LHCN-M2 (cell line): ENCODE measurements around the gene TMEM235. TPM values are rescaled to one million over a fixed set of nuclear protein-coding genes. Genes with fewer than 3 reads are reported as not detected.

ENCODE experiments used
- DNase-seq: peaks from one replicate; pipeline ENCODE4 v3.0.0-alpha.2; 2012; ENCODE audit warnings: low read depth
- total RNA-seq: library from RNA; depleted of rRNA; stranded (reverse); fragments of >200 nt; gene quantifications from 2 replicates; pipeline ENCODE4 v1.2.3, GENCODE V29; 2014

The TMEM235 gene
- total RNA-seq, 1 experiment from 2014 or later, result not detected

DNA sequence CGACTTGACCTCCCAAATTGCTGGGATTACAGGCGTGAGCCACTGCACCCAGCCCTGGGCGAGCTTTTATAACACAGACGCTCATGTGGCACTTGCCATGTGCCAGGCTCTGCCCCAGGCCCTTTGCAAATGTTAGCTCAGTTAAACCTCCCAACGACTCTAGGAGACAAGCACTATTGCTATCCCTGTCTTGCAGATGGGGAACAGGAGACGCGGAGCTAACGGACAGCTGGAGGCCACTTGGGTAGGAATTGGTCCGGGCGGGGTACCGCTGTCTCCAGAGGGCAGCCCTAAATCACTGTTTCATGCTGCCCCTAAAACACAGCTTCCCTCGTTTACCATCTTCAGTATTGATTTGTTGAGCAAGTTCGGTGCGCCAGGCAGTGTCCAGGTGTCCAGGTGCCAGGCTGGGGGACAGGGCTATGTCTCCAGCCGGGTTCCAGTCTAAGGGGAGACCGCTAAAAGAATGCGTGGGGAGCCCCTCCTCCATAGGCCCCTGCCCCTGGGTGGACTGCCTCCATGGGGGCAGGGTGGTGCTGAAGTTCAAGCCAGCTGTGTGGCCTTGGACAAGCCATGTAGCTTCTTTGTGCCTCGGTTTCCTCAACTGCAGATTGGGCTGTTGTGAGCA lies 23.7 kb downstream of the TMEM235 start:
- DNase-seq, result no peak

DNA sequence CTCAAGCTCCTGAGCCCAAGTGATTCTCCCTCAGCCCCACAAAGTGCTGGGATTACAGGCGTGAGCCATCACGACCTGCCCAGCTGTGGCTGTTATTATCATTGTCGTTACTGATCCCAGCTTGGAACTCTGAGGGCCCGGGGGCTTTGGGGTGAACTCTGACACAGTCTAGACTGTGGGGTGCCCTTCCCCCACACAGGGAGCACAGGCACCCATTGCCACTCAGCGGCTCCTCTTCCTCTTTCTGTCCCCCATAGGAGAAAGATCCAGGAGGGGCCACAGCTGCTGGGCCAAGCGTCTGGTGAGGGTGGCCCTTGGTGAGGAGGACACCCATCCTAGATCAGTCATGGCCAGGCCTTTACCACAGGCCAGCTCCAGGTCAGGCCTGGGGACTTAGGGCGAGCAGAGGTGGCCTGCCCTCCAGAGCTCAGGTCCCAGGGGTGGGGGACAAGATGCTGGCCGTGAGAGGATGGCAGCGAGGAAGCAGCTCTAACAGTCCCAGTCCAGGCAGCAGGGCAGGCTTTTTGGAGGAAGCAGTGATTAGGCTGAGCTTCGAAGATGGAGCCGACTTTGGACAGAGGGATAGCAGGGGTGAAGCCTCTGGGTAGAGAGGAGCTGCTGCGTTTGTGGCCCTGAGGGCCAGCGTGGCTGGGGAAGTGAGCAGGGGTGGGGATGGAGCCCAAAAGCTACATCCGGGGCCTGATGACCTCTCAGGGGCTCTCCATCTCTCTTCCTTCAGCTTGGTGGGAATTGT lies 24.7 kb downstream of the TMEM235 start:
- no peak for DNase-seq

DNA sequence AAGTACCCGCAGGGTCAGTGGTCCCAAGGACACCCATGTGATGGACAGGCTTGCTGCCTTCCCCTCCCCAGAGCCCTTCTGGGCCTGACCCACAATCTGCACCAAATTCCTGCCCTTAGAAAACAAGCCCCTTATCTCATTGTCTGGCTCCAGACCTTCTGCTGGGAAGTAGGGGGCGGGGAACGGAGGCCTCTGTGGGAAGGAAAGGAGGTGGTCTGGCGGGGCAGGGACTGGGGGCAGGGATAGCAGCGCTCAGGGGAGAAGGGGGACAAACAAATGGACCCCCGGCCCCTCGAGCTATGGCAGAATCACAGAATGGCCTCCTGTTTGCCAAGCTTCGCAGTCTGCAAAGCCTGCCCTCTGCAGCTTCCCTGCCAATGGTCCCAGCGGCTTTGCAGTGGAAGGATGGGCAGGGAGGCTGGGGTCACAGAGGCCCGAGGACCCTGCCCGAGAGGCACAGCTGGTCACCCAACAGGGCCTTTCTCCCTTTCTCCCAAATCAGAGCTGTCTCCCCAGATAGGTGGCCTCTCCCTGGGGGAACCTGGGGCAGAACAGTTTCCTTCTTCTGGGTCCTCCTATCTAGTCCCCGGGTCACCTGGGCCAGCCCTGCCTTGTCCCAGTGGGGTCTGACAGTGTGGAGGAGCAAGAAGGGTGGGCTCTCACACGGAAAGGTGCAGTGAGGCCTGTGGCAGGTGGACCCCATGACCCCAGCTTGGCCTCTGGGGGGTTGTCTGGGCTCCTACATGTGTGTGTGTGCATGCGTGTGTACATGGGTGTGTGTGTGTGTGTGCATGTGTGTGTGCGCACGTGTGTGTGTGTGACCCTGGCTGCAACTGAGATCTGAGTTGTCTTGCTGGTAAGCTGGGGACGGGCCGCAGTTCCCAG lies 25.5 kb downstream of the TMEM235 start:
- no peak for DNase-seq

DNA sequence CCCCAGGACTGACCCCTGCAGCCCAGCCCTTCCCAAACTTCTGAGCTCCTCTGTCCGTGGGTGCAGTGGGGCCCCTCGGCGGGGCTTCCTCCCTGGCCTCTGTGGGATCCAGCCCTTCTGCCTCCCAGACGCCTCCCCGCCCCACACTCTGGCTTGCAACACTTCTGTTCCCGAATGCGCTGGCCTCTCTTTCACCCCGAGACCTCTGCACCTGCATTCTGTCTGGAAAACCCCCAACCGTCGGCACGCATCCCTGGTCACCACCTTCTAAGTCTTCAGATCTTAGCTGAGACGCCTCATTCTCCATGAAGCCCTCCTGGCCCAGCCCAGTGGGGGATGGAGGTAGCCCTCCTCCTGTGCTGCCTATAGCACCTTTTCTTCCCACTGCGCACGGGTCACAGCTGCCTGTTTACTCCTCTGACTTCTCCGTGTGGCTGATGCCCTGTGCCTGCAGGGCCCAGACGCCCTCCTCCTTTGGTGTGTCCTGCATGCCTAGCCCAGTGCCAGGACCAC lies 26.4 kb downstream of the TMEM235 start:
- no peak for DNase-seq

DNA sequence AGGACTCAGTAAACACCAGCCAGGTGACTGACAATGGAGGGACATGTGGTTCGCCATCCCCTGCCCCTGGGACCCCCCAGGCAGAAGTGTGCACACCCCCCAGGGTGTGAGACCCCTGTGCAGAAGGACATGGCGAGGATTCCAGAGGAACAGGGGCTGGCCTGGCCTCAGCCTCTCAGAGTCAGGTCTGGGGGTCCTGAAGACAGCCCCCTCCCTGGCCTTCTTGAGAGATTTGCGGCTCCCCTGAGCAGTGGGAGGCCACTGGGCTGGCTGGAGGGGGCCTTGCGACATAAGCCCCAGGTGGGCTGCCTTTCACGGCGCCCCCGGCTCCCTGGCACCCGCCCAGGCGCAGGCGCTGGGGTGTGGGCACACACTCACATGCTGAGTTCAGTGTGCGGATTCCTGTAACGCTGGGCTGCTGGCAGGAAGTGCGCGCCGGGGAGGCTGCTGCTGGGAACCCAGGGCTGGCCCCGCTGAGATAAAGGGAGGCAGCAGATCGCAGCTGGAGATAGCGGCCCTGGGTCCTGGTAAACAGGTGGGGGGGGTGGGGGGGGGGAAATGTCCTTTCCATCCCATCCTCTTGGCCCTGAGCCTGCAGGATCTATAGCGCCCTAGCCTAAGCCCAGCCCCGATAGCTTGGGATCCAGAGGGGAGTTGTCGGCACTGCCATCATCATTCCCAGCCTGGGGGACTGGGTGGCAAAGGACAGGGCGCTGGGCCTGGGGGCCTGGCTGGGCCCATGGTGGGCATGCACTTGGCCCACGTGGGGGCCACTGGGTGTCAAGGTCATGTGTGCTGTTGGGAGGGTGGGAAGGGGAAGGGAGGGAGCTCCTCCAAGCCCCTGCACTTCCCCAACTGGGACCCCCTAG lies 27.1 kb downstream of the TMEM235 start:
- DNase-seq, result no peak

DNA sequence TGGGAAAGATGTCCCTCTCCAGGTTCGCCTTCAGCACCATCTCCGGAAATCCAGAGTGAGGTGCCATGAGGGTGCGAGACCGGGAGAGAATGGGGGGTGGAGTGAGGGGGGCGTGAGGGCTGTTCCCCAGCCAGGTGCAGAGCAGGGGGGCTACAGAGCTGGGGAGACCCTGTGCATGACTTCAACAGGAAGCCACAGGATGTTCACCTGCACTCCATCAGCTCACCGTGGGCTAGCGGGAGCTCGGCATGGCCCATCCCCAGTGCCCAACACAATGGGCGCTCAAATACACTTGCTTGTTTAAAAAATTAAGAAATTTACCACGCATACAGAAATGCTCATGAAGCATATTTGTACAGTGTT lies 27.7 kb downstream of the TMEM235 start:
- DNase-seq, result no peak

DNA sequence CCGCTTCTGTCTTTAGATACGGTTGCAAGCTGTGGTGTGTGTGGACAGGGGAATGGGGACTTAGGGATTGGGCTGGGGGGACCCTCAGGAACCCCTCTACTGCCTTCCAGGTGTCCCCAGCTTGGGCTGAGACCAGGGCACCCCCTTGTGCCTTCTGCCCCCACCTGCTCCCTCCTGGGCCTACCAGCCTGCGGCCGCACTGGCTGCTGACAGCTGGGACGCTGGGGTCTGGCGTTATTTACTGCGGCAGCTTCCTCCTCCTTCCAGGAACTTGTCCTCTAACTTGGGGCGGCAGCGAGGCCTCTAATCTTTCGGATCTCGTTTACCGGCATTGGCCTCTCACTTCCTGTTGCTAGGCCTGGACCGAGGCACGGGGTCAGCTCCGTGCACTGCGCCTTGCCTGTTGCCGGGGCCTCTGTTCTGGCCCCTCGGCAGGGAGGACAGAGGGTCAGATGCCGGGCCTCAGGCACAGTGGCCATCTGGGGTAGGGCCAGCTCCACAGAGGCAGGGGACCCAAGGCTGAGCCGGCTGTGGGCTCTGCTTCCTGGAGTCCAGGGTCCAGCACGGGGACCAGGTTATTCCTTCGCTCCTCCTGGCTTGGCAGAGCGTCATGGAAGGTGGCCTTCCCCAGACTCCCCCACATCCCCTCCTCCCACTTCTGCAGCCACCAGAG lies 31.8 kb downstream of the TMEM235 start:
- DNase-seq, result no peak

DNA sequence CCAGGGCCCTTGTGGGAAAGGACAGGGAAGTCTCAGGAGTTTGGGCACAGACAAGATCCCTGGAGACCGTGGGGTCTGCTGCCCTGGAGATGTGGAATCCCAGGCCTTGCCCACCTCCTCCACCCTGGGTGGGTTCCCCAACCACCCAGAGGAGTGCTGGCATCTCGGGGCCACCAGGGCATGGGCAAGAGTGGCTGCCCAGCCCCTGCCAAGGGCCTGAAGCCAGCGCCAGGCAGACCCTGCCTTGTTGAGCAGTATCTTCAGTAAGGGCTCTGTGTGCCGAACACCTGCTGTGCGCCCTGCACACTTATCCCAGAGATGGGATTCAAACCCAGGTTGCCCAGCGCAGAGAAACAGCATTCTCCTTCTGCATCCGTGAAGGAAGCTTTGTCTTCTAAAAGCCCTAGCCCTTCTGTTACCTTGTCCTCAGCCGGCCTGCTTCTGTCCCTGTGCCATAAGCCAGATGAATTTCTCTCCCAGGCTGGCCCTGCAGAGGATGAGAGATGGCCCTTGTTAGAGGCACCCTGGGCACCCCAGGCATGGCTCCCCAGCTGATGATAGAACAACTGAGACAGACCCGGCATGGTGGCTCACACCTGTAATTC lies 32.4 kb downstream of the TMEM235 start:
- DNase-seq, result no peak

DNA sequence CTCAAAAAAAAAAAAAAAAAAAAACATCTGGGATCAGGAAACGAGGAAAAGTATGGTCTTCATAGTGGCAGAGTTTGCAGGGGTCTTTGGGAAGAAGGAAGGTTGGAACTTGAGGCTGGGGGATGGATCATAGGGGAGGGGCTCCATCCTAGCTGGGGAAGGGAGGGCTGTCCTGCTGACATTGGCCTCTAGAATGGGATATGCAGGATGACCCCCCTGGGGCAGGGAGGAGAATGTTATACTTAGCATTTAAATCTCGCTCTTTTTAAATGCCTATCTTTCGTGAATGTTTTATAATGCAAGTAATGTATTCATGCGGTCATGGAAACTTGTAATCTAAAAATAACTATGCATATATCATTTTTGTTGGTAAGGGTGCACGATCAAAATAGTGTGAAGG lies 33.2 kb downstream of the TMEM235 start:
- no peak for DNase-seq

DNA sequence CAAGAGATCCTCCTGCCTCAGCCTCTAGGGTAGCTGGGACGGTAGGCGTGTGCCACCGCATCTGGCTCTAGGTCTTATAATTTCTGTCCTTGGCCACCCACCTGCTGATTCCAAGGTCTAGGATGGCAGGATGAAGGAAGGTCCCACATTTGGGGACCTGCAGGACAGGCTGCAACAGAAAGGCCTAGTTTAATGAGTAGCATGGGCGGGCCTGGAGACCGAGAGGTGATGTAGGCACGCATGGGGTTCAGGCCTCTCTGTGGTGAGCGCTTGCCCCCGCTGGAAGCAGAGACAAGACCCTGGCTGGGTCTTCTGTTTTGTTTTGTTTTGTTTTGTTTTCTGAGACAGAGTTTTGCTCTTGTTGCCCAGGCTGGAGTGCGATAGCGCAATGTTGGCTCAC lies 33.7 kb downstream of the TMEM235 start:
- DNase-seq, result no peak

DNA sequence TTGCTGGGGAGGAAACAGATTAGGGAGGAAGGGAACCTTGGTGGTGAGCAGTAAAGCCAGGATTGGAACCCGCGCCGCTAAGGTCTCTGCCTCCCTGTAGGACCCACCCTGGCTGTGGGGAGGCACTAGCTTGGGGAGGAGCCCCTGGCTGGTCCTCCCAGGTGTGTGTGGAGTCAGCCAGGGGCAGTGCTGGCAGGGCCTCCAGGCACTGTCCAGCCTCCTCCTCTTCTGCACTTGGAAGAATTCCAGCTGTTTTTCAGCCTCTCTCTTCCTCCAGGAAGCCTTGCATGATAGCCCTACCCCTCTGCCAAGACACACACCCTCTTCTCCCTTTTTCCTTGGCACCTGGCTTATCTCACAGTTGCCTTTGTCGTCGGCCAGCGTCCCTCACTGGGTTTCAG lies 34.8 kb downstream of the TMEM235 start:
- no peak for DNase-seq

DNA sequence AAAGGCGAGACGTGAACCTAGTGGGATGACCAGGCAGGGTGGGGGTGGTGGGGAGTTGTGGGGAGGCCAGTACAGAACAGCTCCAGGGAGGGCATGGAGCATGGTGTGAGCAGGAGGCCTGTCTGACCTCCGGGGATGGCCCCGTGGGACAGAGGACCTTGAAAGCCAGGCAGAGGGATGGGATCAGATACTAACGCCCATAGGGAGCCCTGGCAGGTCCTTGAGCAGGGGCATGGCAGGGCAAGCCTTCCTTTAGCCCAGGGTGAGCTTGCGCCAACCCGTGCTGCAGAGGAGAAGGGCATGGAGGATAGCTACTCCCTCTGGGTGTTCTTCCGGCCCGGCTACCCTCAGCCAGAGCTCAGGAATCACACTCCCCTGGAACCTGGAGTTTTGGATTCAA lies 35.3 kb downstream of the TMEM235 start:
- DNase-seq, result no peak

DNA sequence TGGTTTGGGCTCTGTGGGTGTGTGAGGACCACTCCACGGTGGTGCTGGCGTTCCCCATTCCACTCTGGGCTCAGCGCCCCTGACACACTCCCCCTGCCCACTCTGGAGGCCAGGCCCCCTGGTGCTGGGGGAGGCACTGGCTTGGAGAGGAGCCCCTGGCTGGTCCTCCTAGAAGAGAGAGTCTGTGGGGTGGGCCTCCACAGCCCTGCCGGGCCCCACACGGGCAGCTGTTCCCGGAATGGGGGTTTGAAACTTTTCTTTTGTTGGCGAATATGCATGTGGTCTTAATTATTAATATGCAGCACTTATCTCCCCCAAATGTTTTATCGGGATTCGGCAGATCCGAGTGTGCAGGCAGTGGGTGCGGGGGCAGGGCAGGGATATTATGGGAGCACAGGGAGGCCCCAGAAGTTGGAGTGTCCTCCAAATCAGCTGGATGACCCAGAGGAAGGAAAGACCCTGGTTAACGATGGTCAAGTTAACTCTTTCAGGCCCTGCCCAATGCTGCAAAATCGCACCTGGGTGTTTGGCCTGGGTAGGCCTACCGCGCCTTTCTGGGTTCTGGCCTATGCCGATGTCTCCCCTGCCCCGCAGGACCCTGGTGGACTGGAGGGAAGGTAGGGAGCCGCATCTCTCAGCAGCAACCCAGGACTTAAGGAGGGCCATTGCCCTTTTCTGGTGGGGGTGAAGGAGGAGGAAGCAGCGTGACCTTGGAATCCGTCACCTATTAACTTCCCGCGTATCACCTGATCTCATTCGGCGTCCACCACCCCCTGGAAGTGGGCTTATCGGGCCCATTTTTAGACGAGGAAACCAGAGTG lies 36.0 kb downstream of the TMEM235 start:
- no peak for DNase-seq

DNA sequence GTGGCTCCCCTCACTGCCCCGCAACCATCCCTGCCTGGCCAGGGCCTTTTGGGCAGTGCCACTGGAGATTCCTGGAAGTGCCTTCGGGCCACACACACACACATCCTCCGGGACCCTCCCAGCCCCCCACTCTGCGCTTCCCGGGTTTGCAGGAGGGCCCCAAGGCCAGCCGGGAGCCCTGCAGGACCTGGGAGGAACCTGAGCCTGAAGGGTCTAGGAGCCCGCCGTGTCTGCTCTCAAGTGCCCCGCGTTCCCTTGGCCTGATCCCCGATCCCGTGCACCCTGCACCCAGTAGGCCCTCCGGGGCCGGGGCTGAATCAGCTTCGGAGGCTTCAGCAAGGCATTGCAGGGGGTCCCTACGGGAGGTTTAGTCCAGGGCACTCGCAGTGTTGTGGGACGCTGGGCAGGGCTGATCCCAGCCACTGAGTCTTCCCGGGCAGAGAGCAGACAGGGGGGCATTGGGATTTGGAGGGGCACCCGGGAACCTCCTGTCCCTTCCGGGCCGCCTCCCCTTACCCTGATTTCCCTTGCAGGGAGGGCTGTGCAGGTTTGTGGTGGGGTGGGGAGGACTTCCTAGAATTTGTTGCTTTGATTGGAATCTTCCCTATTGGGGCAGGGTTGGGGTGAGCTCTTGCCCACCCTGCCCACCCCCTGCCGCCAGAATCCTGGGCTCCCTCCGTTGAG lies 36.9 kb downstream of the TMEM235 start:
- no peak for DNase-seq

DNA sequence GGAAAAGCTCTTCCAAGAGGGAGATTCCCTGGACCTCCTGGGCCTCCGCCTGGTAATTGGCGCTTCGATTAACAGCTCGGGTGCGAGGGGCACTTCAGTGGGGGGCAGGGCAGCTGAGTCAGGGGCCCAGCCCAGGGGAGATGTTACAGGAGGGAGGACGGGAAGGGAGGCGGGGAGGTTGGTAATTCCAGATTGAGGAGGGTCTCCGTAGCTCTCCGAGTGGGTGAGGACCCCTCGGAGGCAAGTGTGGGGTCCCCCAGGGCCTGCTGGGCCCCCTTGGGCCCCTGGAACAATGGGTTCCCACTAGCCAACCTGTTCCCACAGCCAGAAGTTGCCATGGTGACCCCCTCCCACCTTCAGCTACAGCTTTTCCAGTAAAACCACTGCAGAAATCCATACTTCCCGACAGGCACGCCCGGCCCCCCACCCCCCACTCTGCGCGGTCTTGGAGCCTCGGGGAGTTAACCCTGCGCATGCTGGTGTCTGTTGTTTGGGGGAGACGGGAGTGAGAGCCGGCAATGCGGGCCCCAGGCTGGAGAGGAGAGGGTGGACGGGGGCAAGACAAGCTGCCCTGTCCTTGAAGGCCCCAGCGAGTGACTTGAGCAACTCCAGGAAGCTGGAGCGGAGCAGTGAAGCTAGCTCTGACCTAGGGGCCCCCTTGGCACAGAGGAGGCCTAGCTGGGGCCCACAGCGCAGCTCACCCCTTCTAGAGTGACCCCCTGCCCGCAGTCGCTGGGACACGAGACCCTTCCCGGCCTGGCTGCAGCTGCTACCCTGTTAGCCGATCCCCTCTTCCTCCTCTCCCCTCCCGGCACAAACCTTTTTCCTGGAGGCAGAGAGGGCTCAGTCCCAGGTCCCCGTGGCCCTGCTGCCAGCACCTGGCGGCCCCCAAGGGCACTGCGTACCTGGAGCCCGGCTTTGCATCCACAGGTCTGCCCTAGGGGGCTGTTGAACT lies 37.8 kb downstream of the TMEM235 start:
- no peak for DNase-seq

DNA sequence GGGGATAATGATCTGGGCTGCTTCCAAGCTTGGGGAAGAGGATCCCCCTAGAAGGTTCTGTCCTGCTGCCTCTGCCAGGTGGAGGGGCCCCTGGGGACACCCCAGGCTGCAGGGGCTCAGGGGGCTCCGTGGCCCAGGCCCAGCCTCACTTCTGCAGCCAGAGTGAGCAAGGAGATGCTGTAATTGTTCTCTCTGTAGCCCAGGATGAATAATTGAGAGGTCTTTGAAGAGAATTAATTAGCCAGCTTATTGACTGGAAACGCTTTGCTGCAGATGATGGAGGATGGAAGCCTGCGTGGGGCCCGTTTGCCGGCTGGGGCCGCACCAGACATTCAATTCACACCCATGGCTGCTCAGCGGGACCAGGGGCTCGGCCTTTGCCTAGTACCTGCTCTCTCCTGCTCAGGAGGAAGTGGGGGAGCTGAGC lies 38.5 kb downstream of the TMEM235 start:
- DNase-seq, result no peak

DNA sequence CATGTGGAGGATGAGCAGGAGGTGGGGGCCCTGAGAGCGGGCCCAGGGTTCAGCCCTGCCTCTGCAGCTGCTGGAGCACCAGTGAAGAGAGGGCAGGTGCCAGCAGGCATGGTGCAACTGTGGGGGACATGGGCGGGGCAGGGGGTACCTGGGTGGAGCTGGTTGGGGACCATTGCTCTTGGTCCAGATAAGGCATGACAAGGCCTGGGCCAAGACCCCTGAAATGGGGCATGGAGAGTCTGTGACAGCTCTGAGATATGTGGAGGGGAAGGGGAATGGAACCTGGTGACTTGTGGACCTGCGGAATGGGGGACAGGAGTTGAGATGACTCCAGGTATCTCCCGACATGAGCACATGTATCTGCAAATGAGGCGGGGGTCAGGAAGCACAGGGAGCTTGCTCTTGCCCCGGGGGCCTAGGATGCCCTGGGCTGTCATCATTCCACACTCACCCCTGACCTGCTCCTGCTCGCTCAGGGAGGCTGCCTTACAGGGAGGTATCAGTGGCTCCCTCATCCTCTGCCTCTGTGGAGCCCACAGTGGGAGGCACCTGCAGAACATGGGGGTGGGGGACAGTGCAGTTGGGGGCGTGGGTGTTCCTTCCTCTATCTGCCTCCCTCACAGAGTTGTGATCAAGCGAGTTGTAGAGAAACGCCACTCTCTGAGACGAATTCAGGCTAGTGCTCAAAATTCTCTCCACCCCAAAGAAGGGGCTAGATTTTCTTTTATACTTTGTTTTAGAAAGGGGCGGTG lies 40.2 kb downstream of the TMEM235 start:
- no peak for DNase-seq
